Measurements from ENCODE around the gene LRRC49. TPM values are rescaled to one million over a fixed set of nuclear protein-coding genes. Genes with fewer than 3 reads are reported as not detected.

LRRC49 gene
- polyA plus RNA-seq, 2 of the 4 experiments (the other 2 are of a cell fraction) = 10.0 to 14.3 TPM

DNA sequence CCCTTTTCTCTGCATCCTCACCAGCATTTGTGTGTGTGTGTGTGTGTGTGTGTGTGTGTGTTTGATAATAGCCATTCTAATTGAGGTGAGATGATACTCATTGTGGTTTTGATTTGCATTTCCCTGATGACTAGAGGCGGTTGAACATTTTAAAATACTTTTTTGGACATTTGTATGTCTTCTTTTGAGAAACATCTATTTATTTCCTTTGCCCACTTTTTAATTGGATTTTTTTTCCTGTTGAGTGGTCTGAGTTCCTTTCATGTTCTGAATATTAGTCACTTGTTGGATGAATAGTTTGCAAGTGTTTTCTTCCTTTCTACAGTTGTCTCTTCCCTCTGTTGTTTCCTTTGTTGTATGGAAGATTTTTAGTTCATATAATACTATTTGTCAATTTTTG lies 168.4 kb downstream of the LRRC49 start:
- ChIA-PET POLR2A (no interaction called here), CTCF (no interaction called here)
- DNase-seq (ENCODE audit: low read depth in 1 of 2, low spot score in 1 of 2) (no peak), FAIRE-seq (peak; percentile 18), ATAC-seq (no peak)
- Histone ChIP-seq H3K4me1 (no peaks in the 10 kb centered on the region; the same call in 2 of the 3 replicates), H3K27ac (no peak overlapping the region), H3K9me3 (peaks cover 11% of the 10 kb centered on the region; the same call in 1 of the 3 replicates), H3K4me2 (no peak overlapping the region), H3K4me3 (no peak overlapping the region)
- WGBS (ENCODE audit: missing lambda C conversion rate) = 40% methylated on average over 1 of the region's 1 CpG
- no peak for TF ChIP-seq ESRRA (IDR thresholded peaks at IDR 0.05; ENCODE audit: borderline replicate concordance, low read length)
- no peak for TF ChIP-seq NFE2L2 (conservative IDR thresholded peaks at IDR 0.05; ENCODE audit: low read length)
- TF ChIP-seq ZNF302 (CRISPR knock-in tag; IDR thresholded peaks at IDR 0.05) = no peak
- TF ChIP-seq MYC (IDR thresholded peaks at IDR 0.05; ENCODE audit: borderline replicate concordance, low read length) = no peak

DNA sequence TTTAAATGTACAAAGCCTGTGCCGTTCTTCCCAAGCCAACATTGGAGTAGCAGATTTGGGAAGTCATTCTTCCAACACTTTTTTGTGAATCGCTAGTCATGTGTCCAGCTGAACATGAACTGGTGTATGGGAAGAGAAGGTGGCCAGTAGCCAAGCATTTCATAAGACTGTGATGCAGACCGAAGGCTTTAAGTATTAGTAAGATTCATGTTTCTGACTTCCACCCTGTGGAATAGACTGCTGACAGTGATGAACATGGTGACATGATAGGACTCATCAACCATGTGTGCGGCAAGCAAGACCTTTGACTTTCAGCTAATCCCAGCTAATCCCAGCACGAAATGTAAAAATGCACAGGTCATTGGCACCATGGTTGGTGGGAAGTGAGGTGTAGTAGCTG lies 174.4 kb downstream of the LRRC49 start:
- TF ChIP-seq SREBF2 (IDR thresholded peaks at IDR 0.05) (no peak), MAFK (IDR thresholded peaks at IDR 0.05; ENCODE audit: partially characterized antibody) (no peak), HOXA7 (CRISPR knock-in tag; IDR thresholded peaks at IDR 0.05) (no peak), FOSB (CRISPR knock-in tag; IDR thresholded peaks at IDR 0.05) (no peak), HDAC2 (IDR thresholded peaks at IDR 0.05) (no peak), KDM1A (IDR thresholded peaks at IDR 0.05; ENCODE audit: low read depth) (no peak)
- H3K4me3 ChIP-seq = no peak overlapping the region
- no peaks in the 10 kb centered on the region for H3K4me1 ChIP-seq
- DNase-seq (ENCODE audit: low read depth in 1 of 2, low spot score in 1 of 2) (no peak), ATAC-seq (no peak), FAIRE-seq (peak; percentile 13)
- CTCF ChIA-PET = interaction anchor here (0.5 kb wide), 1 partner anchor 26 kb away, joined by 3 read pairs; no protein-coding TSS in a partner anchor
- POLR2A ChIA-PET = no interaction called here
- no peak overlapping the region for H3K4me2 ChIP-seq
- 85% methylated on average over 5 of the region's 5 CpGs for WGBS (ENCODE audit: missing lambda C conversion rate)
- H3K9me3 ChIP-seq = no peaks in the 10 kb centered on the region
- no peak overlapping the region for H3K27ac ChIP-seq

DNA sequence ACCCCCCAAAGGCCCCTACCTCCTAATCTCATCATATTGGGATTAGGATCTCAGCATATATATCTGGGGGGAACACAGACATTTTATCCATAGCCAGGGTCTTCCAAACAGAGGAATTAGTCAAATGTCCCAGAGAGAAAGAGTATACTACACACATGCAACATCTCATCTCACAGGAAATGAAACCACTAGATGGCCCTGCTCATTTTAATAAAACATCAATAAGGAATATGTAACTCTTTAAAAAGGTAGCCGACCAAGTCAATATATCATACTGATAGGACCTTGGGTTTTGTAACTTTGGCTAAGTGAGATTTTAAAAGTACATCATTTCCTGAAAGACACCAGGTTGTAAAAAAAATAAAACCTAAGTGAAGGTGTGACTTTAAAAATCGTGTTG lies 177.1 kb downstream of the LRRC49 start:
- no peak overlapping the region for H3K4me3 ChIP-seq
- DNase-seq (ENCODE audit: low read depth in 1 of 2, low spot score in 1 of 2) (no peak), FAIRE-seq (no peak), ATAC-seq (no peak)
- H3K9me3 ChIP-seq = 0 out of 3 replicates have a peak, but pooled peaks cover 6% of the 10 kb centered on the region
- TF ChIP-seq, protein P1, sequence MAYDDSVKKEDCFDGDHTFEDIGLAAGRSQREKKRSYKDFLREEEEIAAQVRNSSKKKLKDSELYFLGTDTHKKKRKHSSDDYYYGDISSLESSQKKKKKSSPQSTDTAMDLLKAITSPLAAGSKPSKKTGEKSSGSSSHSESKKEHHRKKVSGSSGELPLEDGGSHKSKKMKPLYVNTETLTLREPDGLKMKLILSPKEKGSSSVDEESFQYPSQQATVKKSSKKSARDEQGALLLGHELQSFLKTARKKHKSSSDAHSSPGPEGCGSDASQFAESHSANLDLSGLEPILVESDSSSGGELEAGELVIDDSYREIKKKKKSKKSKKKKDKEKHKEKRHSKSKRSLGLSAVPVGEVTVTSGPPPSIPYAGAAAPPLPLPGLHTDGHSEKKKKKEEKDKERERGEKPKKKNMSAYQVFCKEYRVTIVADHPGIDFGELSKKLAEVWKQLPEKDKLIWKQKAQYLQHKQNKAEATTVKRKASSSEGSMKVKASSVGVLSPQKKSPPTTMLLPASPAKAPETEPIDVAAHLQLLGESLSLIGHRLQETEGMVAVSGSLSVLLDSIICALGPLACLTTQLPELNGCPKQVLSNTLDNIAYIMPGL (CRISPR knock-in tag; IDR thresholded peaks at IDR 0.05; ENCODE audit: borderline replicate concordance) = no peak
- TF ChIP-seq HOXB5 (CRISPR knock-in tag; IDR thresholded peaks at IDR 0.05) (no peak), RAD21 (conservative IDR thresholded peaks at IDR 0.05 in 1 of 2, IDR thresholded peaks at IDR 0.05 in 1 of 2) (0 out of 5 replicates have a peak, but pooled peaks of 1 of the 2 experiments have one; percentile 11), HEYL (CRISPR knock-in tag; IDR thresholded peaks at IDR 0.05) (no peak), ZNF302 (CRISPR knock-in tag; IDR thresholded peaks at IDR 0.05) (no peak)
- TF ChIP-seq, protein P2, sequence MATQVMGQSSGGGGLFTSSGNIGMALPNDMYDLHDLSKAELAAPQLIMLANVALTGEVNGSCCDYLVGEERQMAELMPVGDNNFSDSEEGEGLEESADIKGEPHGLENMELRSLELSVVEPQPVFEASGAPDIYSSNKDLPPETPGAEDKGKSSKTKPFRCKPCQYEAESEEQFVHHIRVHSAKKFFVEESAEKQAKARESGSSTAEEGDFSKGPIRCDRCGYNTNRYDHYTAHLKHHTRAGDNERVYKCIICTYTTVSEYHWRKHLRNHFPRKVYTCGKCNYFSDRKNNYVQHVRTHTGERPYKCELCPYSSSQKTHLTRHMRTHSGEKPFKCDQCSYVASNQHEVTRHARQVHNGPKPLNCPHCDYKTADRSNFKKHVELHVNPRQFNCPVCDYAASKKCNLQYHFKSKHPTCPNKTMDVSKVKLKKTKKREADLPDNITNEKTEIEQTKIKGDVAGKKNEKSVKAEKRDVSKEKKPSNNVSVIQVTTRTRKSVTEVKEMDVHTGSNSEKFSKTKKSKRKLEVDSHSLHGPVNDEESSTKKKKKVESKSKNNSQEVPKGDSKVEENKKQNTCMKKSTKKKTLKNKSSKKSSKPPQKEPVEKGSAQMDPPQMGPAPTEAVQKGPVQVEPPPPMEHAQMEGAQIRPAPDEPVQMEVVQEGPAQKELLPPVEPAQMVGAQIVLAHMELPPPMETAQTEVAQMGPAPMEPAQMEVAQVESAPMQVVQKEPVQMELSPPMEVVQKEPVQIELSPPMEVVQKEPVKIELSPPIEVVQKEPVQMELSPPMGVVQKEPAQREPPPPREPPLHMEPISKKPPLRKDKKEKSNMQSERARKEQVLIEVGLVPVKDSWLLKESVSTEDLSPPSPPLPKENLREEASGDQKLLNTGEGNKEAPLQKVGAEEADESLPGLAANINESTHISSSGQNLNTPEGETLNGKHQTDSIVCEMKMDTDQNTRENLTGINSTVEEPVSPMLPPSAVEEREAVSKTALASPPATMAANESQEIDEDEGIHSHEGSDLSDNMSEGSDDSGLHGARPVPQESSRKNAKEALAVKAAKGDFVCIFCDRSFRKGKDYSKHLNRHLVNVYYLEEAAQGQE (IDR thresholded peaks at IDR 0.05) = no peak
- H3K4me2 ChIP-seq = no peak overlapping the region
- ChIA-PET POLR2A (no interaction called here), CTCF (no interaction called here)
- no peaks in the 10 kb centered on the region for H3K4me1 ChIP-seq
- WGBS (ENCODE audit: missing lambda C conversion rate) = 53% methylated on average over 2 of the region's 2 CpGs
- no peak overlapping the region for H3K27ac ChIP-seq

DNA sequence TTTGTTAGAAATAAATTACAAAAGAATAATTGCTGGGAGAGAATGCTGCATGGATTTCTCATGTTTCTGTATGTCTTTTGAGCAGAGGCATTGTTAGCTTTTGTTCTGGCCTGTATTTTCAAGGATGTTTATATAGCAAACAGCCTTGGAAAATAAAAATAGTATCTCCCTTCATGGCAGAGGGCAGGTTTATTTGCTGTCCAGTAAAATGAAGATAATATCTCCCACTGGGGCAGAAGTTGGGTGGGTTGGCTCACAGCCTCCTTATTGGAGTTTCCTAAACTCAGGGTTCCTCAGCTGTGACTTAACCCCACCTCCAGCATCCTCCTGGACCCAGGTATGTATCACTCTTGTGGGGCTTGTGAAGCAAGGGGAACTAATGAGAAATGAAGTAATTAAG lies 178.9 kb downstream of the LRRC49 start:
- ChIA-PET CTCF (no interaction called here), POLR2A (no interaction called here)
- Histone ChIP-seq H3K4me3 (no peak overlapping the region), H3K9me3 (0 out of 3 replicates have a peak, but pooled peaks cover 11% of the 10 kb centered on the region), H3K27ac (no peak overlapping the region), H3K4me1 (no peaks in the 10 kb centered on the region), H3K4me2 (no peak overlapping the region)
- FAIRE-seq (no peak), DNase-seq (ENCODE audit: low read depth in 1 of 2, low spot score in 1 of 2) (no peak), ATAC-seq (no peak)
- TF ChIP-seq, protein P3, sequence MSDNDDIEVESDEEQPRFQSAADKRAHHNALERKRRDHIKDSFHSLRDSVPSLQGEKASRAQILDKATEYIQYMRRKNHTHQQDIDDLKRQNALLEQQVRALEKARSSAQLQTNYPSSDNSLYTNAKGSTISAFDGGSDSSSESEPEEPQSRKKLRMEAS (IDR thresholded peaks at IDR 0.05) = no peak
- TF ChIP-seq POLR2AphosphoS2 (conservative IDR thresholded peaks at IDR 0.05; ENCODE audit: low read length) (no peak), CHD4 (IDR thresholded peaks at IDR 0.05; ENCODE audit: borderline replicate concordance) (no peak), FOSL2 (IDR thresholded peaks at IDR 0.05) (no peak), FOSL2 (CRISPR knock-in tag; IDR thresholded peaks at IDR 0.05) (no peak)

Data from A549 (cell line).